ENCODE data around the gene TMEM181.
"Not testable (repeated sequence)": the region's sequence is repeated elsewhere in the genome, so short reads cannot be mapped to it uniquely, and the experiment has no call there.

The TMEM181 gene

DNA sequence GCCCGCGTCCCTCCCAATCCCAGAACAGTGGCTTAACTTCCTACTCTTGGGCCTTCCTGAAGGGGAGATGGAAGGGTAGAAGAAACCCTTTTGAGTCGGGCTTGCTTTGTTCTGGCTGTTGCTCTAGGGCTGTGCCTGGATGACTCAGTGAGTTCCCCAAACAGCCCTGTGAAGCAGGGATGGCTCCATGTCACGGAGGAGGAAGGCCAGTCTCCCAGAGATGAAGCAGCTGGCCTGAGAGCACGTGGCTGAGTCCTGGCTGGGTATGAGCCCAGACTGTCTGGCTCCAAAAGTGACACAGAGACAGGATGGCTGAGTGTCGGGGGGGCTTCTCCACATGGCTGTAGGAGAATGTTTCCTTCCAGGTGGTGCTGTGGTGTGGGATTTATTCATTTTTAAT, 94.6 kb downstream of the TMEM181 start:
- Histone ChIP-seq H3K9me3 (replicated peaks; ENCODE audit: insufficient read depth, low read length) (no peaks in the 10 kb centered on the region), H3K27me3 (replicated peaks; ENCODE audit: insufficient read depth, low read length) (peaks cover 7% of the 10 kb centered on the region; the same call in 1 of the 2 replicates), H4K20me1 (ENCODE audit: insufficient read depth, low read length) (no peaks in the 10 kb centered on the region), H3K4me1 (ENCODE audit: low read length) (peaks cover 18% of the 10 kb centered on the region), H3K79me2 (ENCODE audit: low read length) (no peaks in the 10 kb centered on the region), H2AFZ (ENCODE audit: low read length) (no peak overlapping the region), H3K4me3 (ENCODE audit: low read length) (no peak overlapping the region), H3K9me2 (replicated peaks; ENCODE audit: insufficient read depth, low read length) (no peaks in the 10 kb centered on the region), H3F3A (ENCODE audit: insufficient read depth, low read length) (peaks cover 16% of the 10 kb centered on the region), H3K4me2 (ENCODE audit: low read depth, low read length) (peak overlapping the region; percentile 67), H3K36me3 (replicated peaks; ENCODE audit: insufficient read depth, low read length) (no peaks in the 10 kb centered on the region), H3K9ac (ENCODE audit: low read length) (no peak overlapping the region), H3K27ac (ENCODE audit: low read length) (no peak overlapping the region)
- TF ChIP-seq EZH2phosphoT487 (IDR thresholded peaks at IDR 0.05; ENCODE audit: low read length) = no peak
- TF ChIP-seq, protein P1, sequence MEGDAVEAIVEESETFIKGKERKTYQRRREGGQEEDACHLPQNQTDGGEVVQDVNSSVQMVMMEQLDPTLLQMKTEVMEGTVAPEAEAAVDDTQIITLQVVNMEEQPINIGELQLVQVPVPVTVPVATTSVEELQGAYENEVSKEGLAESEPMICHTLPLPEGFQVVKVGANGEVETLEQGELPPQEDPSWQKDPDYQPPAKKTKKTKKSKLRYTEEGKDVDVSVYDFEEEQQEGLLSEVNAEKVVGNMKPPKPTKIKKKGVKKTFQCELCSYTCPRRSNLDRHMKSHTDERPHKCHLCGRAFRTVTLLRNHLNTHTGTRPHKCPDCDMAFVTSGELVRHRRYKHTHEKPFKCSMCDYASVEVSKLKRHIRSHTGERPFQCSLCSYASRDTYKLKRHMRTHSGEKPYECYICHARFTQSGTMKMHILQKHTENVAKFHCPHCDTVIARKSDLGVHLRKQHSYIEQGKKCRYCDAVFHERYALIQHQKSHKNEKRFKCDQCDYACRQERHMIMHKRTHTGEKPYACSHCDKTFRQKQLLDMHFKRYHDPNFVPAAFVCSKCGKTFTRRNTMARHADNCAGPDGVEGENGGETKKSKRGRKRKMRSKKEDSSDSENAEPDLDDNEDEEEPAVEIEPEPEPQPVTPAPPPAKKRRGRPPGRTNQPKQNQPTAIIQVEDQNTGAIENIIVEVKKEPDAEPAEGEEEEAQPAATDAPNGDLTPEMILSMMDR (IDR thresholded peaks at IDR 0.05; ENCODE audit: low read length) = no peak
- TF ChIP-seq EZH2 (optimal IDR thresholded peaks at IDR 0.05; ENCODE audit: low read depth, low read length) = no peak
- DNase-seq = no peak

DNA sequence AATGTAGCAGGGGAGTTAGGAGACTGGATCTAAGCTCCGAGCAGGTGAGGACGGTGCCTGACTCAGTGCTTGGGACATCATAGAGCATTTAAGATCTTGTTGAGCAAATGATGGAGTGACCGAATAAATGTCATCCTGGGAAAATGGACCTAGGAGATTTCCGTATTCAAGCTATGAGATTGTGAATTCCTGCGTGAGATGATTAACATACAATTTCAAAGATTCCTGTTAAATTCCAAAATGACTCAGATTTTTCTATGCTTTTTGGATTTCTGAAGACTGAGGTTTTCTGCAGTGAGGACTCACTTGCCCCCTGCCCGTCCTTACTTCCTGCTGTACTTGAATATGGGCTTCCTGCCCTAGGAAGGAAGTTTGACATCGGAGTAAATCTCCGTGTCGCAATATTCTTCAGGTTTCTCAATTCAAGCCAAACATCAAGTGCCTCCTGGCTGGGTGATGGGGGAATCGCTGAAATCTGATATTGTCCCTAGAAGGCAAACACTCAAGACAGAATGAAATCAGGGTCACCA, 95.1 kb downstream of the TMEM181 start:
- no peak overlapping the region for H3K4me3 ChIP-seq (ENCODE audit: low read length)
- no peak overlapping the region for H3K4me2 ChIP-seq (ENCODE audit: low read depth, low read length)
- H3K4me1 ChIP-seq (ENCODE audit: low read length) = peaks cover 15% of the 10 kb centered on the region
- no peak overlapping the region for H3K9ac ChIP-seq (ENCODE audit: low read length)
- H3F3A ChIP-seq (ENCODE audit: insufficient read depth, low read length) = peaks cover 16% of the 10 kb centered on the region
- no peaks in the 10 kb centered on the region for H3K36me3 ChIP-seq (replicated peaks; ENCODE audit: insufficient read depth, low read length)
- peaks cover 7% of the 10 kb centered on the region; the same call in 1 of the 2 replicates for H3K27me3 ChIP-seq (replicated peaks; ENCODE audit: insufficient read depth, low read length)
- no peaks in the 10 kb centered on the region for H3K9me2 ChIP-seq (replicated peaks; ENCODE audit: insufficient read depth, low read length)
- no peak for TF ChIP-seq EZH2 (optimal IDR thresholded peaks at IDR 0.05; ENCODE audit: low read depth, low read length)
- no peak for TF ChIP-seq EZH2phosphoT487 (IDR thresholded peaks at IDR 0.05; ENCODE audit: low read length)
- TF ChIP-seq, protein P1 (IDR thresholded peaks at IDR 0.05; ENCODE audit: low read length) = no peak
- H3K9me3 ChIP-seq (replicated peaks; ENCODE audit: insufficient read depth, low read length) = no peaks in the 10 kb centered on the region
- no peaks in the 10 kb centered on the region for H3K79me2 ChIP-seq (ENCODE audit: low read length)
- DNase-seq = no peak
- H2AFZ ChIP-seq (ENCODE audit: low read length) = no peak overlapping the region
- H3K27ac ChIP-seq (ENCODE audit: low read length) = no peak overlapping the region
- no peaks in the 10 kb centered on the region for H4K20me1 ChIP-seq (ENCODE audit: insufficient read depth, low read length)

DNA sequence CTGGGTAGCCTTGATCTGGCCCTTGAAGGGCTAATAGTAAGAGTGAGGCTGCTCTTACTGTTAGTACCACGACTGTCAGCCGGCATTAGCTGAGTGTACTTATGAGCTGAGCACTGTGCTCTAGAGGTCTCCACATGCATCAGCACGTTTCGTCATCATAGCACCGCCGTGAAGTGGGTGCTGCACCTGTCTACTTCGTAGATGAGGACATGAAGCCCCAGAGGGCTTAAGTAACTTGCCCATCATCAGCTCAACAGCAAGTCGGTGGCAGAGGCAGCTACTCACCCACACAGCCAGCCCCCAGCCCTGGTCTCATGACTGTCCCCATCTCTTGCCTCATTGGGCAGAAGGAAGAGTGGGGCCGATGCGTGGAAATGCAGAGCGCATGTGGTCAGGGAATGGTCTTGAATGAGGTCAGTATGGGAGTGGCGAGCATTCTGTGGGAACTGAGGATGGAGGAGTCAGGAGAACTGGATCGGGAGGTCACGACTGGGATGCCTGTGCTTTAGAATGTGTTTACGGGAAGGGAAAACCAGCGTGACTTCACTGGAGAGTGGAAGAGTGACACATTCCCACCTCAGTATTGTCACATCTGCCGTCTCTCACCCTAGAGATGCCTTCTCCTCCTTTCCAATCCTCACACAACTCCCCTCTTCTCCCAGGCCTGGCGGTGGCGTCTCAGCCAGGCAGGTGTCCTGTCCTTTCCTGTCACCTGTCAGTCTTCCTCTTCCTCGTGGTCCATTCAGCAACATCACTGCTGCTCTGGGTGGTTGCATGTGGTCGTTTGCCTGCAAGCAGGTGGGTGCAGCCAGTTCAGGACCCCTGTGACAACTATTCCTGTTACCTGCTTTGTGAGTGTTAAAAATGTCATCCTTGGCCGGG, 95.9 kb downstream of the TMEM181 start:
- Histone ChIP-seq H3K36me3 (replicated peaks; ENCODE audit: insufficient read depth, low read length) (no peaks in the 10 kb centered on the region), H3K4me1 (ENCODE audit: low read length) (peaks cover 15% of the 10 kb centered on the region), H3K9ac (ENCODE audit: low read length) (no peak overlapping the region), H3K27ac (ENCODE audit: low read length) (no peak overlapping the region), H3K4me3 (ENCODE audit: low read length) (no peak overlapping the region), H3K9me3 (replicated peaks; ENCODE audit: insufficient read depth, low read length) (no peaks in the 10 kb centered on the region), H4K20me1 (ENCODE audit: insufficient read depth, low read length) (no peaks in the 10 kb centered on the region), H3K79me2 (ENCODE audit: low read length) (no peaks in the 10 kb centered on the region), H3K9me2 (replicated peaks; ENCODE audit: insufficient read depth, low read length) (no peaks in the 10 kb centered on the region), H3K4me2 (ENCODE audit: low read depth, low read length) (no peak overlapping the region), H2AFZ (ENCODE audit: low read length) (no peak overlapping the region), H3F3A (ENCODE audit: insufficient read depth, low read length) (peaks cover 16% of the 10 kb centered on the region), H3K27me3 (replicated peaks; ENCODE audit: insufficient read depth, low read length) (peaks cover 7% of the 10 kb centered on the region; the same call in 1 of the 2 replicates)
- no peak for DNase-seq
- TF ChIP-seq, protein P1 (IDR thresholded peaks at IDR 0.05; ENCODE audit: low read length) = no peak
- TF ChIP-seq EZH2 (optimal IDR thresholded peaks at IDR 0.05; ENCODE audit: low read depth, low read length) (no peak), EZH2phosphoT487 (IDR thresholded peaks at IDR 0.05; ENCODE audit: low read length) (no peak)

DNA sequence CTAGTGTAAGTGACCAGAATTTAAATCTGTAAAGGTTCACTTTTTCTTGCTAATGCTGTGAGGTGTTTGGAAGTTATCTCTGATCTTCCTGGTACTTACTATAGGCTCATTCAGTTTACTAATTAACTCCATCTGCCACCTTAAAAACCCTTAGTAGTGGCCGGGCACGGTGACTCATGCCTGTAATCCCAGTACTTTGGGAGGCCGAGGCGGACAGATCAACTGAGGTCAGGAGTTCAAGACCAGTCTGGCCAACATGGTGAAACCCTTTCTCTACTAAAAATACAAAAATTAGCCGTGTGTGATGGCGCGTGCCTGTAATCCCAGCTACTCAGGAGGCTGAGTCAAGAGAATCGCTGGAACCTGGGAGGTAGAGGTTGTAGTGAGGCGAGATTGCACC, 97.1 kb downstream of the TMEM181 start:
- Histone ChIP-seq H3K4me1 (ENCODE audit: low read length) (peaks cover 15% of the 10 kb centered on the region), H3F3A (ENCODE audit: insufficient read depth, low read length) (peaks cover 16% of the 10 kb centered on the region)
- not testable (repeated sequence) for H3K79me2 ChIP-seq (ENCODE audit: low read length); H3K9me3 ChIP-seq (replicated peaks; ENCODE audit: insufficient read depth, low read length); DNase-seq; H3K36me3 ChIP-seq (replicated peaks; ENCODE audit: insufficient read depth, low read length); H2AFZ ChIP-seq (ENCODE audit: low read length); H3K27me3 ChIP-seq (replicated peaks; ENCODE audit: insufficient read depth, low read length); H3K27ac ChIP-seq (ENCODE audit: low read length); H3K9me2 ChIP-seq (replicated peaks; ENCODE audit: insufficient read depth, low read length); H3K4me3 ChIP-seq (ENCODE audit: low read length); H4K20me1 ChIP-seq (ENCODE audit: insufficient read depth, low read length); H3K9ac ChIP-seq (ENCODE audit: low read length); H3K4me2 ChIP-seq (ENCODE audit: low read depth, low read length)

Data from MM.1S (cell line).